GM12875 (cell line): ENCODE data around the gene NABP2.

Source experiments
- H3K4me3 ChIP-seq: one replicate; pipeline ENCODE4 v1.5.1; 2011; ENCODE audit warnings: low read depth, low read length, control low read depth
- TF ChIP-seq, protein P1 (sequence below): IDR thresholded peaks from 2 replicates; pipeline ENCODE4 v1.5.1; 2011; ENCODE audit warnings: low read depth, mild to moderate bottlenecking, control low read depth, inconsistent platforms, low read length, moderate library complexity, borderline replicate concordance; ENCODE audit not compliant: insufficient read depth

Gene NABP2

DNA sequence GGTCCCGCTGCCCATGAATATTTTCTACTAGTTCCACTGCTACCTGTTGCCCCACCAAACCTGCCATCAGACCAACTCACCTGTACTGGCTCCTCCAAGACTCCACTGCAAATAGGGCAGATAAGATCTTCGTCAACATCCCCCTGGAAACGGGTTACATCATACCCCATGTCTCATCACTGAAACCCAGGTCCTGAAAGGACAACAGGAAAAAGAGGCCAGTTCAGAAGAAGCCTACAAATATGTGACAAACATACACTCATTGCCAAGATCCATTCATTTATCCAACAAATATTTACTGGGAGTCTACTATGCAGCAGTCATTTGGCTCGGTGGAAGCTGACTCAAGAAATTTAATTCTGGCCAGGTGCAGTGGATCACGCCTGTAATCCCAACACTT lies 10.3 kb upstream of the NABP2 start:
- no peak overlapping the region for H3K4me3 ChIP-seq
- TF ChIP-seq, protein P1, sequence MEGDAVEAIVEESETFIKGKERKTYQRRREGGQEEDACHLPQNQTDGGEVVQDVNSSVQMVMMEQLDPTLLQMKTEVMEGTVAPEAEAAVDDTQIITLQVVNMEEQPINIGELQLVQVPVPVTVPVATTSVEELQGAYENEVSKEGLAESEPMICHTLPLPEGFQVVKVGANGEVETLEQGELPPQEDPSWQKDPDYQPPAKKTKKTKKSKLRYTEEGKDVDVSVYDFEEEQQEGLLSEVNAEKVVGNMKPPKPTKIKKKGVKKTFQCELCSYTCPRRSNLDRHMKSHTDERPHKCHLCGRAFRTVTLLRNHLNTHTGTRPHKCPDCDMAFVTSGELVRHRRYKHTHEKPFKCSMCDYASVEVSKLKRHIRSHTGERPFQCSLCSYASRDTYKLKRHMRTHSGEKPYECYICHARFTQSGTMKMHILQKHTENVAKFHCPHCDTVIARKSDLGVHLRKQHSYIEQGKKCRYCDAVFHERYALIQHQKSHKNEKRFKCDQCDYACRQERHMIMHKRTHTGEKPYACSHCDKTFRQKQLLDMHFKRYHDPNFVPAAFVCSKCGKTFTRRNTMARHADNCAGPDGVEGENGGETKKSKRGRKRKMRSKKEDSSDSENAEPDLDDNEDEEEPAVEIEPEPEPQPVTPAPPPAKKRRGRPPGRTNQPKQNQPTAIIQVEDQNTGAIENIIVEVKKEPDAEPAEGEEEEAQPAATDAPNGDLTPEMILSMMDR, result no peak

DNA sequence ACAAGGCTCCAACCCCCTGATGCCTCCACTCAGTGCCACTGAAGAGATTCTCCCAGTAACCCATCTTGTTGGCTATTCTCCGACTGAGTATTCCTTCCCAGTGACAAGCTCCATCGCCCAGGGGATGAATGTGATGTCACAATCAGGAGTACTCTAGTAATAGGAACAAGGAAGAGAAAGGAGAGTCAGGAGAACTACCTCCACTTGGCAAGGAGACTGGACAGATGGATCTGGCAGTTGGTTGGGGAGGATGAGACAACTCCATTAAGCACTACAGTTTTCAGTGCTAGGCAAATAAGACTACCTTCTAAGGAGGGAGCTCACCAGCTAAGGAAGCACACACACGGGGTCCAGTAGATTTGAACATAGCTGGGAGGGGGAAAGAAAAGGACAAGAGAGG lies 7.7 kb upstream of the NABP2 start:
- no peak overlapping the region for H3K4me3 ChIP-seq

DNA sequence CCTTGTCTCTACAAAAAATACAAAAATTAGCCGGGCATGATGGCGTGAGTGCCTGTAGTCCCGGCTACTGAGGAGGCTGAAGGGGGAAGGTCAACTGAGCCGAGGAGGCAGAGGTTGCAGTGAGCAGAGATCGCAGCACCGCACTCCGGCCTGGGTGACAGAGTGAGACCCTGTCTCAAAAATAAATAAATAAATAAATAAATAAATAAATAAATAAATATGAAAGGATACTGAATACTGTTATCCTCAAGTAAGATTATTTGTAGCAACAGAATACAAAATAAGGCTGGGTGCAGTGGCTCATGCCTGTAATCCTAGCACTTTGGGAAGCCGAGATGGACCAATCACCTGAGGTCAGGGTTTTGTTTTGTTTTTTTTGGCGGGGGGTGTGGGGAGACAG lies 4.3 kb upstream of the NABP2 start:
- no peak overlapping the region for H3K4me3 ChIP-seq
- TF ChIP-seq, protein P1, result no peak

More for the DNA sequence above, 7.7 kb upstream of the NABP2 start:
- TF ChIP-seq, protein P1, result no peak

DNA sequence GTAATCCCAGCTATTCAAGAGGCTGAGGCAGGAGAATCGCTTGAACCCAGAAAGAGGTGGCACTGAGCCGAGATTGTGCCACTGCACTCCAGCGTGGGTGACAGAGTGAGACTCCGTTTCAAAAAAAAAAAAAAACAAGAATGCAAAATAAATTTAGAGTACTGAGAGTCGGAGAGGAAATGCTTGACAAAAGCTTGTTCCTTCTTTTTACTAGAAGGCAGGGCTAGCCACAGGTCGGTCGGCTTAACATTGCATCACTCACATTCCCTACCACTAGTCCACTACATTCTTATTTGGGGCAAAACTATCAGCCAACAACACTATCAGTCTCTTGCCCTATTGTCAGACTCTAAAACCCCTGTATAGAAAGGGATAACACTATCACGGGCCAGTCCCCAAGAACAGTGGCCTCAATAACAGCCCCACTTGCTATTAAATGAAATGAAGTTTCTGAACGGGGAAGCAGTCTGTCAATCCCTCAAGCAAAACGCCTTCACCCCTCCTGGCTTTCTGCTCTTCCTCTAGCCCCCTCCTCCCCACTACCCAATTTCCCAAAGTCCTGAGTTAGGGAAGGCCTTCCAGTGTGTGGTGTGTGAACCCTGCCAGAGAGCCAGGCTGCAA lies 3.4 kb upstream of the NABP2 start:
- peak overlapping the region; percentile 97 for H3K4me3 ChIP-seq
- TF ChIP-seq, protein P1, result no peak

DNA sequence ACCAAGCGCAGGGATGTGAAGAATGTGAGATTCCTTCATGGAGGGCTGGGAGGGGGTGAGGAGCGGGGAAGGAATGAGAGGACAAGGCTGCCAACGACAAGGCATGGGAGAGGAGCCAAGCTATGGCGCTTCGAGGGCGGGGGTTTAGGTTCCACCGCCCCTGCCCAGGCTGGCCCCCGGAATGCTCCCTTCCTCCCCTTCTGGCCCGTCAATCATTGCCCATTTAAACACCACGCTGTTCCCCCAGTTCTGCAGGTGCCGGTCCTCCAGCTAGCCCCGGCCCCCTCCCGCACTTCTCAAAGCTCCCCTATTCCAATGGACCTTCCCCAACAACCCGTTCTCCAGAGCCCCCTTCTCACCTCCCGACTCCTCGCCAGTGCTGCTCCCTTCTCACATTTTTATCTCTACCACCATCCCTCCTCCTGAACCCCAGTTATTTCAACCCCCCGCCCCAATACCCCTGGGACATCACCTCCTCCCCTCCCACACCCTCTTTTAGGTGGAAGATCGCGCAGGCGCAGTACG lies 2.8 kb upstream of the NABP2 start:
- H3K4me3 ChIP-seq, result peak overlapping the region; percentile 97
- TF ChIP-seq, protein P1, result no peak

DNA sequence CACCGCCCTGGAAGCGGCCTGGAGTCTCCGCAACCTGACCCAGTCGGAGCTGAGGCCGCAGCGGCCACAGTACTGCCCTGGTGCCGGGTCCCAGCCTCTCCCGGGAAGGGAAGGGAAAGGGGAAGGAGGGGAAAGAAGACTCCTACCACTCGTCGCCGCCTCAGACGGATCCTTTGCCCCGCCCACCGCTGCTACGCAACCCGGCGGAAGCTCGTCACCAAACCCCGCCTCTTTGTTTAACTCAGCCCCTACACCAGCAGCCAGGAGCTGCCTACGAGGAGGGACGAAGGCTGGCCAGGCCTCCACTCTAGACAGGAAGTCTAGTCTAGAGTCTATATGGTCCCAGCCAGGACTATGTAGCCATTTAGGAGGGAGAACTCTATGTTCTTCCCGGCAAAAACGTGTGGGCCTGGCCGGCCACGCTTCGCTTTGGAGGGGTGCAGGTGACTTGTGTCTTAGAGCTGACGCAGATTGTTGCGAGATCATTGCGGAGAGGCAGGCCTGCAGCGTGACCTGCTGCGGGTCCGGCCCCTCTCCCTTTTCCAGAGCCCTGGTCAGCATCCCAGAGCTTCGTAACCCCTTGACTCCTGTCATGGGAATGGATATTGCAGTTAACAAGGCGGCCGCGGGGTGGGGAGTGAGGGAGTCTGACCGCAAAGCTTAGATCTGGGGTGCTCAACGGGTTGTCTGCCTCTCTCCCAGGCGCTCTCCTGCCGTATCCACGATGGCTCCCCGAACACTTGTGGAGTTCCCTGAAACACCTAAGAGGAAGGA lies 2.2 kb upstream of the NABP2 start, which contains the start of gene RNF41:
TSS of gene RNF41 (minus strand) at position 166 of the 774 bp plus-strand sequence. CDS start 7,875 bp downstream, outside the sequence.
- TF ChIP-seq, protein P1, result no peak
- peak within 1 kb of the TSS; percentile 97 for H3K4me3 ChIP-seq
